ENCODE results near the gene TOX4.

The TOX4 gene

DNA sequence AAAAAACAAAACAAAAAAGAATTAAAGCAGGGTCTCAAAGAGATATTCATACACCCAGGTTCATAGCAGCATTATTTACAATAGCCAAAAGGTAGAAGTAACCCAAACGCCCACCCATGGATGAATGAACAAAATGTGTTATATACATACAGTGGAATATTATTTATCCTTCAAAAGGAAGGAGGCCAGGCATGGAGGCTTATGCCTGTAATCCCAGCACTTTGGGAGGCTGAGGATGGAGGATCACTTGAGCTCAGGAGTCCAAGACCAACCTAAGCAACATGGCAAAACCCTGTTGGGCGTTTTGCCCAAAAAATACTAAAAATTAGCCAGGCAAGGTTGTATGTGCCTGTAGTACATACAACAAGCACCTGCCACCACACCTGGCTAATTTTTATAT, 29.6 kb downstream of the TOX4 start:
- TF ChIP-seq, protein P1, sequence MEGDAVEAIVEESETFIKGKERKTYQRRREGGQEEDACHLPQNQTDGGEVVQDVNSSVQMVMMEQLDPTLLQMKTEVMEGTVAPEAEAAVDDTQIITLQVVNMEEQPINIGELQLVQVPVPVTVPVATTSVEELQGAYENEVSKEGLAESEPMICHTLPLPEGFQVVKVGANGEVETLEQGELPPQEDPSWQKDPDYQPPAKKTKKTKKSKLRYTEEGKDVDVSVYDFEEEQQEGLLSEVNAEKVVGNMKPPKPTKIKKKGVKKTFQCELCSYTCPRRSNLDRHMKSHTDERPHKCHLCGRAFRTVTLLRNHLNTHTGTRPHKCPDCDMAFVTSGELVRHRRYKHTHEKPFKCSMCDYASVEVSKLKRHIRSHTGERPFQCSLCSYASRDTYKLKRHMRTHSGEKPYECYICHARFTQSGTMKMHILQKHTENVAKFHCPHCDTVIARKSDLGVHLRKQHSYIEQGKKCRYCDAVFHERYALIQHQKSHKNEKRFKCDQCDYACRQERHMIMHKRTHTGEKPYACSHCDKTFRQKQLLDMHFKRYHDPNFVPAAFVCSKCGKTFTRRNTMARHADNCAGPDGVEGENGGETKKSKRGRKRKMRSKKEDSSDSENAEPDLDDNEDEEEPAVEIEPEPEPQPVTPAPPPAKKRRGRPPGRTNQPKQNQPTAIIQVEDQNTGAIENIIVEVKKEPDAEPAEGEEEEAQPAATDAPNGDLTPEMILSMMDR (IDR thresholded peaks at IDR 0.05; ENCODE audit: poor library complexity, severe bottlenecking): no peak
- ATAC-seq (ENCODE audit: low read depth) (no peak), DNase-seq (ENCODE audit: low spot score) (no peak)
- peaks cover 10% of the 10 kb centered on the region for H3K4me1 ChIP-seq (ENCODE audit: insufficient read depth, poor library complexity, severe bottlenecking)
- no peak overlapping the region for H3K4me3 ChIP-seq (ENCODE audit: severe bottlenecking)
- no peak overlapping the region for H3K27ac ChIP-seq (ENCODE audit: poor library complexity, severe bottlenecking)
- H3K9me3 ChIP-seq (ENCODE audit: severe bottlenecking): no peaks in the 10 kb centered on the region
- H3K27me3 ChIP-seq (ENCODE audit: insufficient read depth, poor library complexity, severe bottlenecking): no peaks in the 10 kb centered on the region
- H3K36me3 ChIP-seq (ENCODE audit: low read depth): peaks cover 78% of the 10 kb centered on the region

DNA sequence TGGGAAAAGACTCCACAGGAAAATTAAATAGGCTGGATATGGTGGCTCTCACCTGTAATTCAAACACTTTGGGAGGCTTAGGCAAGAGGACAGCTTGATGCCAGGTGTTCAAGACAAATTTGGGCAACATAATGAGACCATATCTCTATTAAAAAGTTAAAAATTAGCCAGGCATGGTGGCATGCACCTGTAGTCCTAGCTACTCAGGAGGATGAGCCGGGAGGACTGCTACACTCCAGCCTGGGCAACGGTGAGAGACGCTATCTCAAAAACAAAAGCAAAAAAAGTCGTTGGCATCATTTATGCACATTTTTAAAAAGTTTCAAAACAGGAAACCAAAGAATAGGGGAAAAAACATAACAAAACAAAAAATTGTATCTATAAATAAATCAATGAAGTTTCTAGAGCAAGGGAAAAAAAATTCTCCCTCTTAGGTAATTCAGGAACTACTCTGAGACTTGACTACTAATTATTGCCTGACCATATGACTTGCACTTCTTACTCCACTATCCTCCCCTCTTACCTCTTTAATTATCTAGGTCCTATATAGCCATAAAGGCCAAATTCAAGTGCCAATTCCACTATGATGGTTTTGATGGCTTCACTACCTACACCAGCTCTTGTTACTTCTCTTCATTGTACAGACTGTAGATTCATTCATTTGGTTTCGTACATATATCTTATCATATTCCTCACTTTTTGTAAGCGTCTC, 32.6 kb downstream of the TOX4 start:
- Histone ChIP-seq H3K4me1 (ENCODE audit: insufficient read depth, poor library complexity, severe bottlenecking) (peaks cover 15% of the 10 kb centered on the region), H3K27ac (ENCODE audit: poor library complexity, severe bottlenecking) (no peak overlapping the region), H3K27me3 (ENCODE audit: insufficient read depth, poor library complexity, severe bottlenecking) (no peaks in the 10 kb centered on the region), H3K4me3 (ENCODE audit: severe bottlenecking) (peak overlapping the region; percentile 73), H3K9me3 (ENCODE audit: severe bottlenecking) (no peaks in the 10 kb centered on the region), H3K36me3 (ENCODE audit: low read depth) (peaks cover 48% of the 10 kb centered on the region)
- TF ChIP-seq, protein P1 (IDR thresholded peaks at IDR 0.05; ENCODE audit: poor library complexity, severe bottlenecking): no peak
- DNase-seq (ENCODE audit: low spot score) (no peak), ATAC-seq (ENCODE audit: low read depth) (no peak)

DNA sequence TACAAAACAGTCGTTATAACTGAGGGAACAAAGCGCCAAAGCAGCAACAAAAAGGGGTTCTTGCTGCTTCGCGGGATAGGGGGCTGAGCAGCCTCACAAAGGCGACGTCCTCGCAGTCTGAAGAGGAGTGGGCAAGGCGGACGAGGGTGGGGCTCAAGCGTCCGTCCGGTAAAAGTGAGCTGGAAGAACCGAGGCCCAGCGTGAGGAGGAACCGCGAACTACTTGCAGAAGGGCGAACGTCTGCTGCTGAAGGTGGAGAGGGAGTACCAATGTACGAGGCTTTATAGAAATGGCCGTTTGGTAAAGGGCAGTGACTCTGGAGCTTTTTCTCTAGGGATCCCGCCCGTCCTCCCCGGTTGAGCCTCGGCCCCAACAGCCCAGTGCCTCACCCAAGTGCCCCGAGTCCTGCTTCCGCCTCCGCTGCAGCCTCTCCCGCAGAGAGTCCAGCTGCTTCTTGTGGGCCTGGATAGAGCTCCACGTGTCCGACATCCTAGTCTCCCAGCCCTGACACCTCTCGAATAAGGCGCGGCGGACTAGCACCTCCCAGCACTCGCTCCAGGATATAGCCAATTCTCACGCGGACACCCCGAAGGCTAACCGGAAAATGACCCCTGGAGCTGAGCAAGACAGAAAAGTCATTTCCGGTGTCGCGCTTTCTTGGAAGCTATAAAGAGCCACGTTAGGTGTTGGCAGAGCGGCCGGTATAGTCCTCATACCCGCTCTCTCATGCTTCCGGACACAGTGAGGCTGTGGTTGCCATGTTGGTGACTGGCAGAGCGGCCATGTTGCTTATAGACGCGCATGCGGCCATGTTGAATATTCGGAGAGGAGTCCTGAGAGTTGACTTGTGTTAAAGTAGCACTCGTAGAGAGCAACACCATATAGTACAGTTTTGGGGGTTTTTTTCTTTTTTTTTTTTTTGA, 34.0 kb downstream of the TOX4 start, which contains the start of gene METTL3:
Gene METTL3 (minus strand): TSS at position 606 of the 923 bp plus-strand sequence. CDS start 117 bp downstream, at position 489.
- peaks cover 15% of the 10 kb centered on the region for H3K4me1 ChIP-seq (ENCODE audit: insufficient read depth, poor library complexity, severe bottlenecking)
- H3K27me3 ChIP-seq (ENCODE audit: insufficient read depth, poor library complexity, severe bottlenecking): no peaks in the 10 kb centered on the region
- peak within 1 kb of the TSS; percentile 50 for H3K27ac ChIP-seq (ENCODE audit: poor library complexity, severe bottlenecking)
- peak; percentile 98 for ATAC-seq (ENCODE audit: low read depth)
- TF ChIP-seq, protein P1 (IDR thresholded peaks at IDR 0.05; ENCODE audit: poor library complexity, severe bottlenecking): no peak
- DNase-seq (ENCODE audit: low spot score): peak; percentile 99
- H3K4me3 ChIP-seq (ENCODE audit: severe bottlenecking): peak within 1 kb of the TSS; percentile 73
- H3K9me3 ChIP-seq (ENCODE audit: severe bottlenecking): no peaks in the 10 kb centered on the region
- H3K36me3 ChIP-seq (ENCODE audit: low read depth): peaks cover 36% of the 10 kb centered on the region

DNA sequence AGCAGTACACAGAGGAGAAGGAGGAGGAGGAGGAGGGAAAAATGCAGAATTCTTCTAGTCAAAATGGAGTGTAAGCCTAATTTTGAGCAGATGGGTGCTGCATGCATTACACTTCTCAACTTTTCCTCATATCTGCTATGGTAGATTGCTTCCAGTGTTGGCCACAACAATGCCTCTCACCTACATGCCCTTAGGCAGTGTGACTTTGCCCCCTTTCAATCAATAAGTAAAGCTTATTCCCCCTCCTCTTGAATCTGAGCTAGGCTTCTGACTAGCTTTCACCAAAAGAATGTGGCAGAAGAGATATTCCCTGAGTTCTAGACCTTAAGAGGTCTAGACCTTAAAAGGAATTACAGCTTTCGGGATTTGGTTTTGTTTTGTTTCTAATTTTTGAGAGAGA, 37.3 kb downstream of the TOX4 start:
- Histone ChIP-seq H3K27me3 (ENCODE audit: insufficient read depth, poor library complexity, severe bottlenecking) (peaks cover 4% of the 10 kb centered on the region), H3K27ac (ENCODE audit: poor library complexity, severe bottlenecking) (no peak overlapping the region), H3K4me1 (ENCODE audit: insufficient read depth, poor library complexity, severe bottlenecking) (peaks cover 15% of the 10 kb centered on the region), H3K36me3 (ENCODE audit: low read depth) (peaks cover 3% of the 10 kb centered on the region; the same call in 1 of the 2 replicates), H3K4me3 (ENCODE audit: severe bottlenecking) (no peak overlapping the region), H3K9me3 (ENCODE audit: severe bottlenecking) (no peaks in the 10 kb centered on the region)
- TF ChIP-seq, protein P1 (IDR thresholded peaks at IDR 0.05; ENCODE audit: poor library complexity, severe bottlenecking): no peak
- DNase-seq (ENCODE audit: low spot score): no peak
- no peak for ATAC-seq (ENCODE audit: low read depth)
